ENCODE results near the gene TNFRSF1B.

TNFRSF1B gene

GRCh38 chr1:12144236-12144635 lies 22.6 kb upstream of the TNFRSF1B start:
- no peaks in the 10 kb centered on the region for H3K36me3 ChIP-seq (ENCODE audit: control insufficient read depth, insufficient read depth, low read length)
- H3K4me1 ChIP-seq (ENCODE audit: control insufficient read depth, insufficient read depth, low read length): peaks cover 53% of the 10 kb centered on the region
- H3K9ac ChIP-seq (ENCODE audit: low read length): peak overlapping the region; percentile 5
- H3K27me3 ChIP-seq (ENCODE audit: control insufficient read depth, insufficient read depth, low read length): no peaks in the 10 kb centered on the region
- H3K9me3 ChIP-seq (ENCODE audit: control insufficient read depth, low read length): no peaks in the 10 kb centered on the region
- no peak overlapping the region for H3K4me3 ChIP-seq (ENCODE audit: low read length)

GRCh38 chr1:12144969-12145368 lies 21.8 kb upstream of the TNFRSF1B start:
- Histone ChIP-seq H3K4me3 (ENCODE audit: low read length) (no peak overlapping the region), H3K9me3 (ENCODE audit: control insufficient read depth, low read length) (no peaks in the 10 kb centered on the region), H3K4me1 (ENCODE audit: control insufficient read depth, insufficient read depth, low read length) (peaks cover 54% of the 10 kb centered on the region), H3K36me3 (ENCODE audit: control insufficient read depth, insufficient read depth, low read length) (no peaks in the 10 kb centered on the region), H3K27me3 (ENCODE audit: control insufficient read depth, insufficient read depth, low read length) (no peaks in the 10 kb centered on the region), H3K9ac (ENCODE audit: low read length) (no peak overlapping the region)

- peaks cover 54% of the 10 kb centered on the region for H3K4me1 ChIP-seq (ENCODE audit: control insufficient read depth, insufficient read depth, low read length)
- no peak overlapping the region for H3K9ac ChIP-seq (ENCODE audit: low read length)
These were observed 21.0 kb upstream of the TNFRSF1B start for GRCh38 chr1:12145616-12146342.

GRCh38 chr1:12146343-12147112 lies 20.3 kb upstream of the TNFRSF1B start:
- Histone ChIP-seq H3K27me3 (ENCODE audit: control insufficient read depth, insufficient read depth, low read length) (no peaks in the 10 kb centered on the region), H3K9me3 (ENCODE audit: control insufficient read depth, low read length) (no peaks in the 10 kb centered on the region), H3K4me3 (ENCODE audit: low read length) (no peak overlapping the region), H3K4me1 (ENCODE audit: control insufficient read depth, insufficient read depth, low read length) (peaks cover 54% of the 10 kb centered on the region), H3K9ac (ENCODE audit: low read length) (no peak overlapping the region), H3K36me3 (ENCODE audit: control insufficient read depth, insufficient read depth, low read length) (no peaks in the 10 kb centered on the region)

More at GRCh38 chr1:12145616-12146342, 21.0 kb upstream of the TNFRSF1B start:
- Histone ChIP-seq H3K36me3 (ENCODE audit: control insufficient read depth, insufficient read depth, low read length) (no peaks in the 10 kb centered on the region), H3K9me3 (ENCODE audit: control insufficient read depth, low read length) (no peaks in the 10 kb centered on the region), H3K4me3 (ENCODE audit: low read length) (no peak overlapping the region), H3K27me3 (ENCODE audit: control insufficient read depth, insufficient read depth, low read length) (no peaks in the 10 kb centered on the region)

- no peak overlapping the region for H3K4me3 ChIP-seq (ENCODE audit: low read length)
- H3K9me3 ChIP-seq (ENCODE audit: control insufficient read depth, low read length): no peaks in the 10 kb centered on the region
- H3K4me1 ChIP-seq (ENCODE audit: control insufficient read depth, insufficient read depth, low read length): peaks cover 54% of the 10 kb centered on the region
- no peaks in the 10 kb centered on the region for H3K27me3 ChIP-seq (ENCODE audit: control insufficient read depth, insufficient read depth, low read length)
- H3K9ac ChIP-seq (ENCODE audit: low read length): no peak overlapping the region
- no peaks in the 10 kb centered on the region for H3K36me3 ChIP-seq (ENCODE audit: control insufficient read depth, insufficient read depth, low read length)
These were observed 19.5 kb upstream of the TNFRSF1B start for GRCh38 chr1:12147201-12147701.

- H3K9me3 ChIP-seq (ENCODE audit: control insufficient read depth, low read length): no peaks in the 10 kb centered on the region
- no peaks in the 10 kb centered on the region for H3K36me3 ChIP-seq (ENCODE audit: control insufficient read depth, insufficient read depth, low read length)
- no peak overlapping the region for H3K4me3 ChIP-seq (ENCODE audit: low read length)
- H3K27me3 ChIP-seq (ENCODE audit: control insufficient read depth, insufficient read depth, low read length): no peaks in the 10 kb centered on the region
- peaks cover 56% of the 10 kb centered on the region for H3K4me1 ChIP-seq (ENCODE audit: control insufficient read depth, insufficient read depth, low read length)
- no peak overlapping the region for H3K9ac ChIP-seq (ENCODE audit: low read length)
These were observed 18.4 kb upstream of the TNFRSF1B start for GRCh38 chr1:12148160-12148957.

- Histone ChIP-seq H3K36me3 (ENCODE audit: control insufficient read depth, insufficient read depth, low read length) (no peaks in the 10 kb centered on the region), H3K4me3 (ENCODE audit: low read length) (no peak overlapping the region), H3K9ac (ENCODE audit: low read length) (no peak overlapping the region), H3K9me3 (ENCODE audit: control insufficient read depth, low read length) (no peaks in the 10 kb centered on the region), H3K27me3 (ENCODE audit: control insufficient read depth, insufficient read depth, low read length) (no peaks in the 10 kb centered on the region), H3K4me1 (ENCODE audit: control insufficient read depth, insufficient read depth, low read length) (peaks cover 50% of the 10 kb centered on the region)
These were observed 17.6 kb upstream of the TNFRSF1B start for GRCh38 chr1:12148958-12149790.

- H3K4me3 ChIP-seq (ENCODE audit: low read length): no peak overlapping the region
- H3K9me3 ChIP-seq (ENCODE audit: control insufficient read depth, low read length): no peaks in the 10 kb centered on the region
- no peak overlapping the region for H3K9ac ChIP-seq (ENCODE audit: low read length)
- no peaks in the 10 kb centered on the region for H3K27me3 ChIP-seq (ENCODE audit: control insufficient read depth, insufficient read depth, low read length)
- peaks cover 44% of the 10 kb centered on the region for H3K4me1 ChIP-seq (ENCODE audit: control insufficient read depth, insufficient read depth, low read length)
- H3K36me3 ChIP-seq (ENCODE audit: control insufficient read depth, insufficient read depth, low read length): no peaks in the 10 kb centered on the region
These were observed 17.0 kb upstream of the TNFRSF1B start for GRCh38 chr1:12149791-12150175.

GRCh38 chr1:12150456-12151200 lies 16.2 kb upstream of the TNFRSF1B start:
- H3K36me3 ChIP-seq (ENCODE audit: control insufficient read depth, insufficient read depth, low read length): no peaks in the 10 kb centered on the region
- H3K9ac ChIP-seq (ENCODE audit: low read length): no peak overlapping the region
- H3K27me3 ChIP-seq (ENCODE audit: control insufficient read depth, insufficient read depth, low read length): no peaks in the 10 kb centered on the region
- no peaks in the 10 kb centered on the region for H3K9me3 ChIP-seq (ENCODE audit: control insufficient read depth, low read length)
- peaks cover 36% of the 10 kb centered on the region for H3K4me1 ChIP-seq (ENCODE audit: control insufficient read depth, insufficient read depth, low read length)
- H3K4me3 ChIP-seq (ENCODE audit: low read length): no peak overlapping the region

- Histone ChIP-seq H3K36me3 (ENCODE audit: control insufficient read depth, insufficient read depth, low read length) (no peaks in the 10 kb centered on the region), H3K9me3 (ENCODE audit: control insufficient read depth, low read length) (no peaks in the 10 kb centered on the region), H3K4me3 (ENCODE audit: low read length) (no peak overlapping the region), H3K9ac (ENCODE audit: low read length) (no peak overlapping the region), H3K4me1 (ENCODE audit: control insufficient read depth, insufficient read depth, low read length) (peaks cover 35% of the 10 kb centered on the region), H3K27me3 (ENCODE audit: control insufficient read depth, insufficient read depth, low read length) (no peaks in the 10 kb centered on the region)
These were observed 15.3 kb upstream of the TNFRSF1B start for GRCh38 chr1:12151465-12151864.

All from mucosa of stomach (tissue), 1 donor.